Tibial artery (tissue), 4 donors: ENCODE data around the gene ZC3H12A.

Experiments used
- DNase-seq, 2 donors: peaks; one replicate each; pipeline ENCODE4 v3.0.0-alpha.2; 2019
- H3K27ac ChIP-seq, 2 donors: fragments of 200-600 bp; sonication (generic) in 1 of 2; 1 replicate in 1 of 2; 2 replicates in 1 of 2; pipeline ENCODE4 v1.5.1; 2018 to 2019; ENCODE audit warnings: mild to moderate bottlenecking in 1 of 2
- H3K27me3 ChIP-seq, 2 donors: fragments of 200-600 bp; sonication (generic) in 1 of 2; one replicate each; pipeline versions ENCODE4 v1.5.1 to v1.6.0; 2016 to 2019
- H3K36me3 ChIP-seq, 3 donors: fragments of 200-600 bp; sonication (generic) in 2 of 3; one replicate each; pipeline ENCODE4 v1.5.1; 2016 to 2019; ENCODE audit warnings: mild to moderate bottlenecking in 2 of 3
- H3K4me1 ChIP-seq, 4 donors: fragments of 200-600 bp; sonication (generic) in 2 of 4; 1 replicate in 3 of 4; 2 replicates in 1 of 4; pipeline ENCODE4 v1.5.1; 2016 to 2019
- H3K4me3 ChIP-seq, 2 donors: fragments of 200-600 bp; sonication (generic) in 1 of 2; 1 replicate in 1 of 2; 2 replicates in 1 of 2; pipeline ENCODE4 v1.5.1; 2018 to 2019; ENCODE audit warnings: mild to moderate bottlenecking in 2 of 2
- H3K9me3 ChIP-seq, 3 donors: fragments of 200-600 bp; sonication (generic) in 1 of 3; one replicate each; pipeline ENCODE4 v1.5.1; 2016 to 2019
- intact Hi-C: fragments of 100-400 bp; cut with DNase I; formaldehyde crosslinking; loops from one replicate; pipeline ENCODE4 v1.15.0; 2023; ENCODE audit warnings: low total_unique reads
- TF ChIP-seq, protein P1 (sequence below), 2 experiments: fragments of 200-600 bp in 1 of 2; fragments of 450-650 bp in 1 of 2; IDR thresholded peaks; one replicate each; pipeline ENCODE4 v1.5.1; 2017 to 2019; ENCODE audit warnings: antibody characterized with exemption in 2 of 2, mild to moderate bottlenecking in 1 of 2, moderate library complexity in 1 of 2

The ZC3H12A gene

DNA sequence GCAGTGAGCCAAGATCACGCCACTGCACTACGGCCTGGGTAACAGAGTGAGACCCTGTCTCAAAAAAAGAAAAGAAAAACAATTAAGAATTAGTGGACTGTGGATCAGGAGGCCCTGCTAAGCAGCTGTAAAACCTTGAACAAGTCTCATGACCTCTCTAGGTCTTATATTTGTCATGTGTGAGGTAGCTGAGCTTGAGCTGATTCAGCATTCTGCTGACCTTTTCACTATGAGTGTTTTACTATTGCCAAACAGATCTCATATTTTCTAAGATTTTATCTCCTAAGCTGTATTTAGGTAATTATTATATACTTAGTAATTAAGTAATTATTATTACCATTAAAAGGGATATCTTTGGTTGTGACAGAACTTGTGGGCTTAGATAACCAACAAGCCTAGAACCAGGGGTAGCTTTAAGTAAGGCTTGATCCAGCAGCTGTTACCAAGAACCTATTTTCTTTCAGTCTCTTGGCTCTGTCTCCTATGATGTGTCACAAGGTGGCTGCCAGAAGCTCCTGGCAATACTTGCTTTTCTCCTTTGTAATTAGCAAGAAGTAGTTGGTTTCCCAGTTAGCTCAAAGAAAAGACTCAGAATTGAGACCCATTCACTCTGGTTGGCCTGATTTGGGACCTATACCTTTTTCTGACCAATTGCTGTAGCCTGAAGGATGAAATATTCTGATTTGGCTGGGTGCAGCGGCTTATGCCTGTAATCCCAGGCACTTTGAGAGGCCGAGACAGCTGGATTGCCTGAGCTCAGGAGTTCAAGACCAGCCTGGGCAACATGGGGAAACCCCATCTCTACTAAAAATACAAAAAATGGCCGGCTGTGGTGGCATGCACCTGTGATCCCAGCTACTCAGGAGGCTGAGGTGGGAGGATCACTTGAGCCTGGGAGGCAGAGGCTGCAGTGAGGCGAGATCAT is 8.5 kb upstream of the ZC3H12A start:
- intact Hi-C loops, result no loop called here
- Histone ChIP-seq H3K4me1 (peaks cover 0 to 9% (median 7%) of the 10 kb centered on the region in 4 donors), H3K36me3 (no peaks in the 10 kb centered on the region), H3K4me3 (no peak overlapping the region), H3K27ac (no peak overlapping the region), H3K27me3 (no peaks in the 10 kb centered on the region), H3K9me3 (no peaks in the 10 kb centered on the region)
- TF ChIP-seq, protein P1, sequence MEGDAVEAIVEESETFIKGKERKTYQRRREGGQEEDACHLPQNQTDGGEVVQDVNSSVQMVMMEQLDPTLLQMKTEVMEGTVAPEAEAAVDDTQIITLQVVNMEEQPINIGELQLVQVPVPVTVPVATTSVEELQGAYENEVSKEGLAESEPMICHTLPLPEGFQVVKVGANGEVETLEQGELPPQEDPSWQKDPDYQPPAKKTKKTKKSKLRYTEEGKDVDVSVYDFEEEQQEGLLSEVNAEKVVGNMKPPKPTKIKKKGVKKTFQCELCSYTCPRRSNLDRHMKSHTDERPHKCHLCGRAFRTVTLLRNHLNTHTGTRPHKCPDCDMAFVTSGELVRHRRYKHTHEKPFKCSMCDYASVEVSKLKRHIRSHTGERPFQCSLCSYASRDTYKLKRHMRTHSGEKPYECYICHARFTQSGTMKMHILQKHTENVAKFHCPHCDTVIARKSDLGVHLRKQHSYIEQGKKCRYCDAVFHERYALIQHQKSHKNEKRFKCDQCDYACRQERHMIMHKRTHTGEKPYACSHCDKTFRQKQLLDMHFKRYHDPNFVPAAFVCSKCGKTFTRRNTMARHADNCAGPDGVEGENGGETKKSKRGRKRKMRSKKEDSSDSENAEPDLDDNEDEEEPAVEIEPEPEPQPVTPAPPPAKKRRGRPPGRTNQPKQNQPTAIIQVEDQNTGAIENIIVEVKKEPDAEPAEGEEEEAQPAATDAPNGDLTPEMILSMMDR (IDR thresholded peaks at IDR 0.05), result no peak
- no peak for DNase-seq

DNA sequence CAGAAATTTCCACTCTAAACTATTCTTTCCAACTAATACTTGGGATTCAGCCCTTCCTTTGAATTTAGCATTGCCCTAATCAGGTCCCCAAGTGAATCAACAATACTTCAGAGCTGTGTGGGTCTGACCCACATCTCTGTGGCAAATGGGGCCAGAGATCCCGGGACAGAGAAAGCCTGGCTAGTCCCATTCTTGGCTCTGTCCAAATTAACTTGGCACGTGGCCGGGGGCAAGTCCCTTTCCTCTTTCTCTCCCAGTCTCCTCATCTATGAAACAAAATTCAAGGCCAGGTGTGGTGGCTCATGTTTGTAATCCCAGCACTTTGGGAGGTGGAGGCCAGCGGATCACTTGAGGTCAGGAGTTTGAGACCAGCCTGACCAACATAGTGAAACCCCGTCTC is 6.3 kb upstream of the ZC3H12A start:
- H3K36me3 ChIP-seq, result no peaks in the 10 kb centered on the region
- H3K27ac ChIP-seq, result no peak overlapping the region
- peaks cover 0 to 31% (median 28%) of the 10 kb centered on the region in 4 donors for H3K4me1 ChIP-seq
- no peaks in the 10 kb centered on the region for H3K27me3 ChIP-seq
- no peak overlapping the region for H3K4me3 ChIP-seq
- intact Hi-C loops, result no loop called here
- no peak for DNase-seq
- TF ChIP-seq, protein P1 (IDR thresholded peaks at IDR 0.05), result no peak
- no peaks in the 10 kb centered on the region for H3K9me3 ChIP-seq

DNA sequence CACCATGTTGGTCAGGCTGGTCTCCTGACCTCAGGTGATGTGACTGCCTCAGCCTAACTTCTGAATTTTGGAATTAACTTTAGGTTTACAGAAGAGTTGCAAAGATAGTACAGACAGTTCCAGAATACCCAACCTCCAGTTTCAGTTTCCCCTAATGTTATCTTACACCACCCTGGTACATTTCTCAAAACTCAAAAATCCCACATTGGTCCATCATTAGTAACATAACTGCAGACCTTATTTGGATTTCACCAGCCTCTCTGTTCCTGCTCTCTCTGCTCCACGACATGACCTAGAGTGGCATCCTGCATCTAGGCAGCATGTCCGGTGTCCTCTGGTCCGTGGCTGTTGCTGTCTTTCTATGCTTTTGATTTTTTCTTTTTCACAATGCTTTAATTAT is 5.0 kb upstream of the ZC3H12A start:
- no peaks in the 10 kb centered on the region for H3K36me3 ChIP-seq

DNA sequence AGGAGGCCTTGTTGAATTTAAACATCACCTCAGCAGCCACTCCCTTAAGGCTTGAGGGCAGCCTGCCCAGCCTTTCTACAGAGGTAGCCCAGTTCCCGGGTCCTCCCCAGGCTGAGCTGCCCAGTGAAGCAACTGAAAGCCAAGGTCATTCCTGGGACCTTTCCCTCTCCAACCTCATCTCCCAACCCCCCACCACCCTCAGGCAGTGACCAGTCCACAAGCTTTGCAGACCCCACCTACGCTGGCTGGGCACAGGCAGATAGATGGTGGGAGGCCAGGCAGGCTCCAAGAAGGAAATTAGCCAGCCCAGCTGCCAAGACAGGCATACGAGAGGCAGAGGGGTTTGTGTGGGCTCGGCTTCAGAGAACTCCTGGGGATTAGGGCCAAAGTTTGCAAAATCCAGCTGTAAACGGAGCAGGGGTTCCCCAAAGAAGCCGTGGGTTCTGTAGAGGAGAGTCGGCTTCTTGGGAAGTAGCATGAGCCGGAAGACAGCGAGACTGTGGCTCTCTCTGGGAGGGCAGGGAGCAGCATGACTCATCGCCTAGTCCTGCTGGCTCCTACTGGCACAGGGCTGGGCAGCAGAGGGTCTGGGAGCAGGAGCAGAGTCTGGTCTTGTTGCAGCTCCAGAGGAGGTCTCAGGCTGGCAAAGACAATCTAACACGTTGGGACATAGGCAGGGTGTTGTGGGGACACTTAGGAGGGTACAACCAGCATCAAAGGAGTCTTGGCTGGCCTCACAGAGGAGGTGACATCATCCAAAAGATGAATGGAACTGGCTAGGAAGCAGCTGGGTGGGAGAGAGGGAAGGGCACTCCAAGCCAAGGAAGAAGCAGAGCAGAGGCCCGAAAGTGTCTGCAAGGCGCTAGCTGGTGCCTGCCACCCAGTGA is 2.8 kb upstream of the ZC3H12A start:
- peak; percentile 85 to 93 for DNase-seq
- TF ChIP-seq, protein P1 (IDR thresholded peaks at IDR 0.05), result no peak
- H3K4me1 ChIP-seq, result peaks cover 0 to 54% (median 53%) of the 10 kb centered on the region in 4 donors
- H3K9me3 ChIP-seq, result no peaks in the 10 kb centered on the region
- peak overlapping the region; percentile 30 to 54 for H3K4me3 ChIP-seq
- H3K27me3 ChIP-seq, result no peaks in the 10 kb centered on the region
- intact Hi-C loops, result no loop called here
- peaks cover 0 to 9% (median 0%) of the 10 kb centered on the region in 3 donors for H3K36me3 ChIP-seq
- peak overlapping the region; percentile 97 to 99 for H3K27ac ChIP-seq

More for the DNA sequence above, 5.0 kb upstream of the ZC3H12A start:
- Histone ChIP-seq H3K27ac (no peak overlapping the region), H3K4me1 (peaks cover 0 to 40% (median 38%) of the 10 kb centered on the region in 4 donors), H3K9me3 (no peaks in the 10 kb centered on the region), H3K4me3 (no peak overlapping the region), H3K27me3 (no peaks in the 10 kb centered on the region)
- intact Hi-C loops, result no loop called here
- no peak for DNase-seq
- TF ChIP-seq, protein P1 (IDR thresholded peaks at IDR 0.05), result no peak

DNA sequence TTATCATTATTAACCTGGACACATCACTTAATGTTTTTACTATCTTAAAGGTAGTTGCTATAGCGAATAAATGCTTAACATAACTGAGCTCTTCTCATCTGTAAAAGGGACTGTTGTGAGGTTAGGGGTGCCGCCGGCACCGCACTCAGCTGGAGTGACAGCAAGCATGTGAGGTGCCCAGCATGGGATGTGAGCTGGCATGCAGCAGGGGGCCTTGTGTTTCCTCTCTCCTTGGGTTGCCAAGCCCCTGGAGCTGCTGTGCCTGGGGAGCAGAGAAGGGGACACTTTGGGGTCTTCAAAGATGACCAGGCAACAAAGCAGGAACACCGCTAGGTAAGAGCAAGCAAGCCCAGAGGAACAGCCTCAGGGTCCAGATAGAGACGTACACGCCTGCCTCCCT is 2.1 kb upstream of the ZC3H12A start:
- Histone ChIP-seq H3K27me3 (no peaks in the 10 kb centered on the region), H3K9me3 (no peaks in the 10 kb centered on the region), H3K36me3 (peaks cover 0 to 9% (median 0%) of the 10 kb centered on the region in 3 donors), H3K27ac (peak overlapping the region; percentile 97 to 99), H3K4me3 (peak overlapping the region in 1 of 2 donors; percentile 54), H3K4me1 (peaks cover 0 to 61% (median 60%) of the 10 kb centered on the region in 4 donors)
- TF ChIP-seq, protein P1 (IDR thresholded peaks at IDR 0.05), result no peak
- DNase-seq, result no peak
- intact Hi-C loops, result no loop called here
